Endodermal cell (in vitro differentiated cells): ENCODE measurements around the gene ZNF391. TPM values are rescaled to one million over a fixed set of nuclear protein-coding genes. Genes with fewer than 3 reads are reported as not detected.

Experiments
- DNase-seq: peaks from one replicate; pipeline ENCODE4 v3.0.0-alpha.2; 2017
- H3K27ac ChIP-seq: 2 replicates; pipeline ENCODE4 v1.5.1; 2013; ENCODE audit warnings: mild to moderate bottlenecking, low read depth, low read length, moderate library complexity
- H3K27me3 ChIP-seq: 2 replicates; pipeline ENCODE4 v1.6.1; 2013; ENCODE audit warnings: mild to moderate bottlenecking, low read length, moderate library complexity; ENCODE audit not compliant: insufficient read depth, control insufficient read depth, poor library complexity, severe bottlenecking
- H3K36me3 ChIP-seq: 2 replicates; pipeline ENCODE4 v1.7.0; 2013; ENCODE audit warnings: mild to moderate bottlenecking, low read length, moderate library complexity; ENCODE audit not compliant: control insufficient read depth, insufficient read depth
- H3K4me1 ChIP-seq: one replicate; pipeline ENCODE4 v1.7.0; 2013; ENCODE audit warnings: low read length; ENCODE audit not compliant: control insufficient read depth, insufficient read depth
- H3K4me3 ChIP-seq: 2 replicates; pipeline ENCODE4 v1.5.1; 2013; ENCODE audit warnings: mild to moderate bottlenecking, low read length, moderate library complexity
- H3K9ac ChIP-seq: 2 replicates; pipeline ENCODE4 v1.6.1; 2013; ENCODE audit warnings: mild to moderate bottlenecking, low read length, moderate library complexity; ENCODE audit not compliant: poor library complexity, severe bottlenecking; ENCODE audit errors: extremely low read depth
- H3K9me3 ChIP-seq: 2 replicates; pipeline ENCODE4 v1.6.1; 2013; ENCODE audit warnings: mild to moderate bottlenecking, low read length, moderate library complexity; ENCODE audit not compliant: control insufficient read depth
- H3K27ac Mint-ChIP-seq: 2 replicates; pipeline ENCODE4 v1.8.0; 2020; ENCODE audit warnings: mixed read lengths
- H3K27me3 Mint-ChIP-seq: 2 replicates; pipeline ENCODE4 v1.8.0; 2021; ENCODE audit warnings: mild to moderate bottlenecking, mixed read lengths; ENCODE audit not compliant: insufficient read depth
- H3K36me3 Mint-ChIP-seq: 2 replicates; pipeline ENCODE4 v1.8.0; 2020; ENCODE audit warnings: low read depth, mixed read lengths
- H3K4me1 Mint-ChIP-seq: 2 replicates; pipeline ENCODE4 v1.8.0; 2020; ENCODE audit warnings: mixed read lengths
- H3K4me3 Mint-ChIP-seq: 2 replicates; pipeline ENCODE4 v1.8.0; 2020; ENCODE audit warnings: mild to moderate bottlenecking, moderate library complexity, mixed read lengths
- H3K9me3 Mint-ChIP-seq: 2 replicates; pipeline ENCODE4 v1.8.0; 2020; ENCODE audit warnings: mild to moderate bottlenecking, mixed read lengths
- WGBS, 2 experiments: methylation state at CpG; one replicate each; pipeline versions ENCODE4 v1.1.5 to v1.1.7; 2013; ENCODE audit warnings: missing lambda C conversion rate in 2 of 2, mixed read lengths in 1 of 2; ENCODE audit not compliant: insufficient coverage in 1 of 2, insufficient read length in 1 of 2; 5-methylcytosine and 5-hydroxymethylcytosine counted together
- total RNA-seq, 2 donors: library from RNA; stranded (reverse); fragmentation: NEBNext Ultra II Directional in 1 of 2; extraction: Animal tissue kit (Norgen Biotek cat#: 25700) in 1 of 2; gene quantifications; 2 replicates in 1 of 2; 3 replicates in 1 of 2; pipeline ENCODE4 v1.2.1, GENCODE V29; 2021
- TF ChIP-seq, protein P1 (sequence below): fragments of 200-600 bp; sonication (generic); conservative IDR thresholded peaks from 2 replicates; pipeline ENCODE4 v1.5.0; 2021; ENCODE audit warnings: antibody characterized with exemption, mild to moderate bottlenecking

Gene ZNF391
- total RNA-seq, 2 donors from 2014 or later, result 8.6 to 9.2 TPM

DNA sequence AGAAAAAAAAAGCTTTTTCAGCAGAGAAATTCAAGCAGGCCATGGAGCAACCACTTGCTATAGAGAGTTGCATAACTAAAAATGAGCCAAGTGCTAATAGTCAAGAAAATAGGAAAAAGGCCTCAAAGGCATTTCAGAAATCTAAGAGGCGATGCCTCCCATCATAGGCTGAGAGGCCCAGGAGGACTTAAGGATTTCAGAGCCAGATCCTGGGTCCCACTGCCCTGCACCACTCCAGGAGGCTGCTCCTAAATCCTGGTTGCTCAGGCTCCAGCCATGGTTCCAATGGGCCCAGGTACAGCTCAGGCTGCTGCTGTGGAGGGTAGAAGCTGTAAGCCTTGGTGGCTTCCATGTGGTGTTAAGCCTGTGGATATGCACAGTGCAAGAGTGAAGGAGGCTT lies 5.5 kb downstream of the ZNF391 start:
- Mint-ChIP-seq H3K27me3 (no peaks in the 10 kb centered on the region), H3K27ac (no peak overlapping the region), H3K36me3 (peaks cover 71% of the 10 kb centered on the region), H3K9me3 (peaks cover 50% of the 10 kb centered on the region), H3K4me3 (no peak overlapping the region), H3K4me1 (peaks cover 4% of the 10 kb centered on the region)
- Histone ChIP-seq H3K27me3 (no peaks in the 10 kb centered on the region), H3K4me3 (no peak overlapping the region), H3K9me3 (peaks cover 63% of the 10 kb centered on the region), H3K27ac (no peak overlapping the region), H3K9ac (no peak overlapping the region), H3K36me3 (peaks cover 42% of the 10 kb centered on the region), H3K4me1 (no peaks in the 10 kb centered on the region)
- WGBS, 2 experiments, result 95 to 100% methylated on average over 1 of the region's 1 CpG
- TF ChIP-seq, protein P1, sequence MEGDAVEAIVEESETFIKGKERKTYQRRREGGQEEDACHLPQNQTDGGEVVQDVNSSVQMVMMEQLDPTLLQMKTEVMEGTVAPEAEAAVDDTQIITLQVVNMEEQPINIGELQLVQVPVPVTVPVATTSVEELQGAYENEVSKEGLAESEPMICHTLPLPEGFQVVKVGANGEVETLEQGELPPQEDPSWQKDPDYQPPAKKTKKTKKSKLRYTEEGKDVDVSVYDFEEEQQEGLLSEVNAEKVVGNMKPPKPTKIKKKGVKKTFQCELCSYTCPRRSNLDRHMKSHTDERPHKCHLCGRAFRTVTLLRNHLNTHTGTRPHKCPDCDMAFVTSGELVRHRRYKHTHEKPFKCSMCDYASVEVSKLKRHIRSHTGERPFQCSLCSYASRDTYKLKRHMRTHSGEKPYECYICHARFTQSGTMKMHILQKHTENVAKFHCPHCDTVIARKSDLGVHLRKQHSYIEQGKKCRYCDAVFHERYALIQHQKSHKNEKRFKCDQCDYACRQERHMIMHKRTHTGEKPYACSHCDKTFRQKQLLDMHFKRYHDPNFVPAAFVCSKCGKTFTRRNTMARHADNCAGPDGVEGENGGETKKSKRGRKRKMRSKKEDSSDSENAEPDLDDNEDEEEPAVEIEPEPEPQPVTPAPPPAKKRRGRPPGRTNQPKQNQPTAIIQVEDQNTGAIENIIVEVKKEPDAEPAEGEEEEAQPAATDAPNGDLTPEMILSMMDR, result no peak
- no peak for DNase-seq

DNA sequence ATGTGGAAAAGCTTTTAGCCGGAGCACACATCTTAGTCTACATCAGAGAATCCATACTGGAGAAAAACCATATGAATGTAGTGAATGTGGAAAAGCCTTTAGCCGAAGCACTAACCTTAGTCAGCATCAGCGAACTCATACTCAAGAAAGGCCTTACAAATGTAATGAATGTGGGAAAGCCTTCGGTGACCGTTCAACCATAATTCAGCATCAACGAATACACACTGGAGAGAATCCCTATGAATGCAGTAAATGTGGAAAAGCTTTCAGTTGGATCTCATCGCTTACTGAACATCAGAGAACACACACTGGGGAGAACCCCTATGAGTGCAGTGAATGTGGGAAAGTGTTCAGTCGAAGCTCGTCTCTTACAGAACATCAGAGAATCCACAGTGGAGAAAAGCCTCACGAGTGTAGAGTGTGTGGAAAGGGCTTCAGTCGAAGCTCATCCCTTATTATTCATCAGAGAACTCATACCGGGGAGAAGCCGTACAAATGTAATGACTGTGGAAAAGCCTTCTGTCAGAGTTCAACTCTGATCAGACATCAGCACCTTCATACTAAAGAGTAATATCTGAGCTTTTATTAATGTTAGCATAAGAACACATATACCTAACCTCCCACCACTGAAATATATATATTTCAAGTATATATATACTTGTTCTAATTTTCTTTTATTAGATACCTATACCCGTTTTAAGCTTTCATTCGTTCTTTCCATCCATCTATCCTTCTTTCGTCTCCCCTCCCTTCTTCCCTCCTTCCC lies 12.5 kb downstream of the ZNF391 start:
- Histone ChIP-seq H3K4me1 (no peaks in the 10 kb centered on the region), H3K36me3 (peaks cover 57% of the 10 kb centered on the region), H3K9me3 (peaks cover 79% of the 10 kb centered on the region), H3K27me3 (no peaks in the 10 kb centered on the region), H3K4me3 (peak overlapping the region; percentile 56), H3K27ac (no peak overlapping the region), H3K9ac (no peak overlapping the region)
- Mint-ChIP-seq H3K27me3 (no peaks in the 10 kb centered on the region), H3K27ac (no peak overlapping the region), H3K4me3 (no peak overlapping the region), H3K36me3 (peaks cover 76% of the 10 kb centered on the region), H3K9me3 (peaks cover 67% of the 10 kb centered on the region), H3K4me1 (no peaks in the 10 kb centered on the region)
- DNase-seq, result no peak
- TF ChIP-seq, protein P1, result no peak
- WGBS, 2 experiments, result 94 to 98% methylated on average over 12 to 16 of the region's 16 CpGs

DNA sequence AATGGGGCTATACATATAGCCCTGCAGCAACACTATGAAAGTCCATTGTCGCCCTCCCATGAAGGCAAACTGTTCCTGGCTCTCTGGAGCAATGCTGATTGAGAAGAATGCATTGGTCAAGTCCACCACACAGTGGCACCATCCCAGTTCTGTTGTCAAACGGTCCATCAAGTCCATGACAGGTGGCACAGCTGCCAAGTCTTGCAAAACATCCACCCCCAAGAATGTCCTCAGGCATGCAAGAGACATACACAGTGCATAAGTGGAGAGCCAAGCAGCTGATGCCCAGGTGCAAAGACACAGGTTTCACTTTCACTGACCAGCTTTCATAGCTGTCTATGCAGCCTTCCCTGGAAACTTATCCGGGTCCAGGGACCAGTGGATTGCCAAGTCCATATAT lies 17.5 kb downstream of the ZNF391 start:
- H3K36me3 Mint-ChIP-seq, result peaks cover 28% of the 10 kb centered on the region
- WGBS, 2 experiments, result 87 to 90% methylated on average over 3 of the region's 3 CpGs
- no peak overlapping the region for H3K27ac ChIP-seq
- H3K9me3 ChIP-seq, result peaks cover 37% of the 10 kb centered on the region
- peaks cover 24% of the 10 kb centered on the region for H3K9me3 Mint-ChIP-seq
- TF ChIP-seq, protein P1, result no peak
- H3K4me1 Mint-ChIP-seq, result no peaks in the 10 kb centered on the region
- no peaks in the 10 kb centered on the region for H3K27me3 Mint-ChIP-seq
- H3K9ac ChIP-seq, result no peak overlapping the region
- H3K36me3 ChIP-seq, result peaks cover 13% of the 10 kb centered on the region
- no peak for DNase-seq
- H3K4me3 ChIP-seq, result no peak overlapping the region
- H3K27me3 ChIP-seq, result no peaks in the 10 kb centered on the region
- H3K4me3 Mint-ChIP-seq, result no peak overlapping the region
- H3K4me1 ChIP-seq, result no peaks in the 10 kb centered on the region
- no peak overlapping the region for H3K27ac Mint-ChIP-seq
